ENCODE results near the gene MTPN. TPM values are rescaled to one million over a fixed set of nuclear protein-coding genes. Genes with fewer than 3 reads are reported as not detected.

The MTPN gene
- total RNA-seq, 1 experiment from 2014 or later = 52.9 TPM

GRCh38 chr7:135940077-135941075 lies 36.8 kb downstream of the MTPN start:
- no peak overlapping the region for H3K4me3 ChIP-seq
- no peaks in the 10 kb centered on the region for H3K9me3 ChIP-seq
- no peak for DNase-seq
- no peaks in the 10 kb centered on the region; the same call in none of the 2 replicates for H3K36me3 ChIP-seq
- no peaks in the 10 kb centered on the region for H3K27me3 ChIP-seq

- Histone ChIP-seq H3K36me3 (no peaks in the 10 kb centered on the region; the same call in none of the 2 replicates), H3K4me3 (no peak overlapping the region), H3K27me3 (no peaks in the 10 kb centered on the region), H3K9me3 (no peaks in the 10 kb centered on the region)
- no peak for DNase-seq
Observed at GRCh38 chr7:135939261-135939812, 37.8 kb downstream of the MTPN start.

GRCh38 chr7:135938563-135938962 lies 38.6 kb downstream of the MTPN start:
- Histone ChIP-seq H3K9me3 (no peaks in the 10 kb centered on the region), H3K27me3 (no peaks in the 10 kb centered on the region), H3K4me3 (no peak overlapping the region), H3K36me3 (no peaks in the 10 kb centered on the region; the same call in none of the 2 replicates)
- DNase-seq = no peak

- Histone ChIP-seq H3K4me3 (no peak overlapping the region), H3K36me3 (no peaks in the 10 kb centered on the region; the same call in none of the 2 replicates)
- no peak for DNase-seq
Observed at GRCh38 chr7:135938086-135938485, 39.1 kb downstream of the MTPN start.

GRCh38 chr7:135936497-135937217 lies 40.5 kb downstream of the MTPN start:
- H3K9me3 ChIP-seq = no peaks in the 10 kb centered on the region
- no peak overlapping the region for H3K4me3 ChIP-seq
- no peaks in the 10 kb centered on the region for H3K27me3 ChIP-seq
- H3K36me3 ChIP-seq = no peaks in the 10 kb centered on the region; the same call in 1 of the 2 replicates
- no peak for DNase-seq

More at GRCh38 chr7:135938086-135938485, 39.1 kb downstream of the MTPN start:
- H3K27me3 ChIP-seq = no peaks in the 10 kb centered on the region
- no peaks in the 10 kb centered on the region for H3K9me3 ChIP-seq

GRCh38 chr7:135934651-135935050 lies 42.5 kb downstream of the MTPN start:
- H3K36me3 ChIP-seq = no peaks in the 10 kb centered on the region; the same call in 1 of the 2 replicates
- no peak overlapping the region for H3K4me3 ChIP-seq

GRCh38 chr7:135933509-135934188 lies 43.5 kb downstream of the MTPN start:
- H3K27me3 ChIP-seq = no peaks in the 10 kb centered on the region
- no peak overlapping the region for H3K4me3 ChIP-seq
- DNase-seq = no peak
- no peaks in the 10 kb centered on the region for H3K9me3 ChIP-seq
- no peaks in the 10 kb centered on the region; the same call in 1 of the 2 replicates for H3K36me3 ChIP-seq

More at GRCh38 chr7:135934651-135935050, 42.5 kb downstream of the MTPN start:
- Histone ChIP-seq H3K27me3 (no peaks in the 10 kb centered on the region), H3K9me3 (no peaks in the 10 kb centered on the region)
- DNase-seq = no peak

GRCh38 chr7:135932131-135932530 lies 45.0 kb downstream of the MTPN start:
- no peaks in the 10 kb centered on the region for H3K27me3 ChIP-seq
- no peaks in the 10 kb centered on the region for H3K9me3 ChIP-seq
- H3K4me3 ChIP-seq = no peak overlapping the region
- H3K36me3 ChIP-seq = peaks cover 2% of the 10 kb centered on the region
- DNase-seq = no peak

GRCh38 chr7:135930565-135931461 lies 46.3 kb downstream of the MTPN start:
- Histone ChIP-seq H3K27me3 (no peaks in the 10 kb centered on the region), H3K36me3 (peaks cover 2% of the 10 kb centered on the region), H3K9me3 (no peaks in the 10 kb centered on the region), H3K4me3 (no peak overlapping the region)
- peak; percentile 3 for DNase-seq

GRCh38 chr7:135929722-135930141 lies 47.4 kb downstream of the MTPN start:
- no peak overlapping the region for H3K4me3 ChIP-seq
- peaks cover 2% of the 10 kb centered on the region for H3K36me3 ChIP-seq
- no peak for DNase-seq
- no peaks in the 10 kb centered on the region for H3K9me3 ChIP-seq
- no peaks in the 10 kb centered on the region for H3K27me3 ChIP-seq

- H3K27me3 ChIP-seq = no peaks in the 10 kb centered on the region
- H3K4me3 ChIP-seq = no peak overlapping the region
- no peaks in the 10 kb centered on the region for H3K9me3 ChIP-seq
- H3K36me3 ChIP-seq = peaks cover 2% of the 10 kb centered on the region
- DNase-seq = no peak
Observed at GRCh38 chr7:135929249-135929648, 47.9 kb downstream of the MTPN start.

GRCh38 chr7:135928136-135928535 lies 49.0 kb downstream of the MTPN start:
- H3K36me3 ChIP-seq = peaks cover 2% of the 10 kb centered on the region
- no peak overlapping the region for H3K4me3 ChIP-seq
- H3K27me3 ChIP-seq = no peaks in the 10 kb centered on the region
- no peak for DNase-seq
- no peaks in the 10 kb centered on the region for H3K9me3 ChIP-seq

- peaks cover 2% of the 10 kb centered on the region for H3K36me3 ChIP-seq
- DNase-seq = no peak
- no peaks in the 10 kb centered on the region for H3K9me3 ChIP-seq
- no peaks in the 10 kb centered on the region for H3K27me3 ChIP-seq
- no peak overlapping the region for H3K4me3 ChIP-seq
Observed at GRCh38 chr7:135925210-135925609, 51.9 kb downstream of the MTPN start.

- Histone ChIP-seq H3K36me3 (peaks cover 2% of the 10 kb centered on the region), H3K9me3 (no peaks in the 10 kb centered on the region), H3K27me3 (no peaks in the 10 kb centered on the region), H3K4me3 (no peak overlapping the region)
- no peak for DNase-seq
Observed at GRCh38 chr7:135924302-135924701, 52.9 kb downstream of the MTPN start.

GRCh38 chr7:135922263-135922662 lies 54.9 kb downstream of the MTPN start:
- Histone ChIP-seq H3K9me3 (no peaks in the 10 kb centered on the region), H3K36me3 (no peaks in the 10 kb centered on the region), H3K4me3 (no peak overlapping the region), H3K27me3 (no peaks in the 10 kb centered on the region)
- DNase-seq = no peak

Measured in MG63 (cell line).